ENCODE results near the gene FXYD4. TPM values are rescaled to one million over a fixed set of nuclear protein-coding genes. Genes with fewer than 3 reads are reported as not detected.

The FXYD4 gene
- polyA plus RNA-seq, 1 donor (not counting 4 experiments of a cell fraction or from before 2014, with no cell fraction given): not detected

GRCh38 chr10:43339136-43339535 lies 32.3 kb upstream of the FXYD4 start:
- Histone ChIP-seq H3K79me2 (ENCODE audit: control insufficient read depth, insufficient read depth, low read length) (no peaks in the 10 kb centered on the region), H4K20me1 (ENCODE audit: control insufficient read depth, extremely low read depth, insufficient read depth, low read length) (no peaks in the 10 kb centered on the region), H3K4me1 (ENCODE audit: control insufficient read depth, extremely low read depth, insufficient read depth, low read length) (peaks cover 15% of the 10 kb centered on the region), H3K36me3 (ENCODE audit: control insufficient read depth in 2 of 2, extremely low read depth in 1 of 2, insufficient read depth in 2 of 2, low read length in 2 of 2) (no peaks in the 10 kb centered on the region), H3K4me3 (ENCODE audit: control insufficient read depth in 2 of 3, extremely low read depth in 1 of 3, insufficient read depth in 2 of 3, low read depth in 1 of 3, low read length in 3 of 3) (no peak overlapping the region), H3K9me3 (ENCODE audit: control insufficient read depth, low read depth, low read length) (no peaks in the 10 kb centered on the region), H3K4me2 (ENCODE audit: control insufficient read depth, extremely low read depth, insufficient read depth, low read depth, low read length) (no peak overlapping the region), H3K9me1 (ENCODE audit: control insufficient read depth, extremely low read depth, insufficient read depth, low read length) (no peaks in the 10 kb centered on the region), H3K27ac (ENCODE audit: control insufficient read depth, insufficient read depth, low read length) (no peak overlapping the region), H3K9ac (ENCODE audit: control insufficient read depth, extremely low read depth, insufficient read depth, low read length) (no peak overlapping the region), H3K27me3 (ENCODE audit: control insufficient read depth, extremely low read depth, insufficient read depth, low read length) (no peaks in the 10 kb centered on the region), H2AFZ (ENCODE audit: control insufficient read depth, low read length) (no peak overlapping the region)
- FAIRE-seq (no peak), DNase-seq (ENCODE audit: low read depth, low spot score) (no peak)
- dilution Hi-C loops (cut with MboI; ENCODE audit: extremely low pct_ligation_motif_present, low sequenced_read_pairs): no loop called here
- TF ChIP-seq CTCF (optimal IDR thresholded peaks at IDR 0.05 in 1 of 3, IDR thresholded peaks at IDR 0.05 in 1 of 3, conservative IDR thresholded peaks at IDR 0.05 in 1 of 3; ENCODE audit: extremely low read depth in 1 of 3, insufficient read depth in 2 of 3, low read length in 3 of 3): no peak
- no peak for TF ChIP-seq EZH2 (IDR thresholded peaks at IDR 0.05; ENCODE audit: low read length)

- Histone ChIP-seq H2AFZ (ENCODE audit: control insufficient read depth, low read length) (peak overlapping the region; percentile 53), H3K4me1 (ENCODE audit: control insufficient read depth, extremely low read depth, insufficient read depth, low read length) (peaks cover 17% of the 10 kb centered on the region), H3K4me3 (ENCODE audit: control insufficient read depth in 2 of 3, extremely low read depth in 1 of 3, insufficient read depth in 2 of 3, low read depth in 1 of 3, low read length in 3 of 3) (no peak overlapping the region), H3K9me1 (ENCODE audit: control insufficient read depth, extremely low read depth, insufficient read depth, low read length) (no peaks in the 10 kb centered on the region), H3K27me3 (ENCODE audit: control insufficient read depth, extremely low read depth, insufficient read depth, low read length) (no peaks in the 10 kb centered on the region), H3K4me2 (ENCODE audit: control insufficient read depth, extremely low read depth, insufficient read depth, low read depth, low read length) (peak overlapping the region; percentile 4), H3K9ac (ENCODE audit: control insufficient read depth, extremely low read depth, insufficient read depth, low read length) (no peak overlapping the region), H4K20me1 (ENCODE audit: control insufficient read depth, extremely low read depth, insufficient read depth, low read length) (no peaks in the 10 kb centered on the region), H3K27ac (ENCODE audit: control insufficient read depth, insufficient read depth, low read length) (no peak overlapping the region), H3K36me3 (ENCODE audit: control insufficient read depth in 2 of 2, extremely low read depth in 1 of 2, insufficient read depth in 2 of 2, low read length in 2 of 2) (no peaks in the 10 kb centered on the region), H3K79me2 (ENCODE audit: control insufficient read depth, insufficient read depth, low read length) (no peaks in the 10 kb centered on the region), H3K9me3 (ENCODE audit: control insufficient read depth, low read depth, low read length) (no peaks in the 10 kb centered on the region)
- TF ChIP-seq EZH2 (IDR thresholded peaks at IDR 0.05; ENCODE audit: low read length) (no peak), CTCF (optimal IDR thresholded peaks at IDR 0.05 in 1 of 3, IDR thresholded peaks at IDR 0.05 in 1 of 3, conservative IDR thresholded peaks at IDR 0.05 in 1 of 3; ENCODE audit: extremely low read depth in 1 of 3, insufficient read depth in 2 of 3, low read length in 3 of 3) (no peak)
- FAIRE-seq (no peak), DNase-seq (ENCODE audit: low read depth, low spot score) (no peak)
- dilution Hi-C loops (cut with MboI; ENCODE audit: extremely low pct_ligation_motif_present, low sequenced_read_pairs): no loop called here
These were observed 31.3 kb upstream of the FXYD4 start for GRCh38 chr10:43340101-43340500.
